ENCODE results near the gene PHF1.
"Not testable (repeated sequence)": the region's sequence is repeated elsewhere in the genome, so short reads cannot be mapped to it uniquely, and the experiment has no call there.

The PHF1 gene

GRCh38 chr6:33410711-33411631 is at the start of gene PHF1:
Gene PHF1 (plus strand): TSS chr6:33411014. CDS start chr6:33412264, 1,250 bp downstream.
- peak; percentile 83 for DNase-seq (ENCODE audit: low read depth)

- DNase-seq (ENCODE audit: low read depth) = not testable (repeated sequence)
Observed at GRCh38 chr6:33363486-33363885, 47.3 kb upstream of the PHF1 start.

- DNase-seq (ENCODE audit: low read depth) = peak; percentile 66
Observed at GRCh38 chr6:33364475-33365205, 46.2 kb upstream of the PHF1 start.

GRCh38 chr6:33365206-33365971 is 45.4 kb upstream of the PHF1 start:
- DNase-seq (ENCODE audit: low read depth) = not testable (repeated sequence)

GRCh38 chr6:33367009-33367714 is 43.7 kb upstream of the PHF1 start:
- DNase-seq (ENCODE audit: low read depth) = no peak

GRCh38 chr6:33367715-33368025 is 43.1 kb upstream of the PHF1 start:
- DNase-seq (ENCODE audit: low read depth) = not testable (repeated sequence)

GRCh38 chr6:33371901-33372300 is 38.9 kb upstream of the PHF1 start:
- DNase-seq (ENCODE audit: low read depth) = not testable (repeated sequence)

GRCh38 chr6:33372526-33373123 is 38.2 kb upstream of the PHF1 start:
- no peak for DNase-seq (ENCODE audit: low read depth)

GRCh38 chr6:33373960-33374910 is 36.6 kb upstream of the PHF1 start:
- peak; percentile 21 for DNase-seq (ENCODE audit: low read depth)

- peak; percentile 89 for DNase-seq (ENCODE audit: low read depth)
Observed at GRCh38 chr6:33375143-33375671, 35.6 kb upstream of the PHF1 start.

GRCh38 chr6:33377171-33377570 is 33.6 kb upstream of the PHF1 start:
- DNase-seq (ENCODE audit: low read depth) = no peak

- not testable (repeated sequence) for DNase-seq (ENCODE audit: low read depth)
Observed at GRCh38 chr6:33379184-33379583, 31.6 kb upstream of the PHF1 start.

- no peak for DNase-seq (ENCODE audit: low read depth)
Observed at GRCh38 chr6:33380272-33380981, 30.4 kb upstream of the PHF1 start.

- DNase-seq (ENCODE audit: low read depth) = no peak
Observed at GRCh38 chr6:33383427-33384185, 27.2 kb upstream of the PHF1 start.

GRCh38 chr6:33384581-33385020 is 26.2 kb upstream of the PHF1 start:
- peak; percentile 84 for DNase-seq (ENCODE audit: low read depth)

- DNase-seq (ENCODE audit: low read depth) = no peak
Observed at GRCh38 chr6:33390173-33390572, 20.6 kb upstream of the PHF1 start.

- DNase-seq (ENCODE audit: low read depth) = peak; percentile 17
Observed at GRCh38 chr6:33390767-33391277, 20.0 kb upstream of the PHF1 start.

GRCh38 chr6:33391278-33391921 is 19.4 kb upstream of the PHF1 start, which contains the start of gene KIFC1:
Gene KIFC1 (plus strand): TSS chr6:33391823. CDS start chr6:33391986, 163 bp downstream.
- DNase-seq (ENCODE audit: low read depth) = peak; percentile 100
